Right renal pelvis (tissue), 4 donors: Measurements from ENCODE around the gene MTERF4. TPM values are rescaled to one million over a fixed set of nuclear protein-coding genes. Genes with fewer than 3 reads are reported as not detected.
A peak's percentile ranks its signal among the peaks of the same experiment; 100 is the strongest.

Source experiments
- DNase-seq, 4 donors: peaks; one replicate each; pipeline ENCODE4 v3.0.0-alpha.2; 2013; ENCODE audit warnings: low read depth in 4 of 4, low spot score in 3 of 4, missing footprints in 1 of 4
- polyA plus RNA-seq, 4 donors: library from polyadenylated mRNA; unstranded; fragments of 120-200 nt; gene quantifications; one replicate each; pipeline ENCODE4 v1.2.1, GENCODE V29; 2013; ENCODE audit not compliant: insufficient read length in 4 of 4

MTERF4 gene
- 10 to 100 TPM; 54.9 to 68.0 (median 63.4) TPM for polyA plus RNA-seq

GRCh38 chr2:241102239-241102803, at the start of gene MTERF4:
TSS of gene MTERF4 (minus strand) at chr2:241102287. CDS start at chr2:241102273, 14 bp downstream.
- DNase-seq = peak; percentile 69 to 79 (median 76)

GRCh38 chr2:241150660-241151530, 48.8 kb upstream of the MTERF4 start:
- DNase-seq = peak in 1 of 4 donors; percentile 8

- DNase-seq = peak; percentile 83 to 94 (median 89)
Measured at GRCh38 chr2:241149925-241150659, 48.0 kb upstream of the MTERF4 start, which contains the start of gene PPP1R7. TSS of gene PPP1R7 (plus strand) at chr2:241150467. CDS start at chr2:241150496, 29 bp downstream.

- DNase-seq = no peak
Measured at GRCh38 chr2:241149675-241149924, 47.5 kb upstream of the MTERF4 start.

- peak; percentile 78 to 88 (median 84) for DNase-seq
Measured at GRCh38 chr2:241148891-241149674, 47.0 kb upstream of the MTERF4 start, which contains the start of gene PASK. TSS of gene PASK (minus strand) at chr2:241149472. CDS start at chr2:241143032, 6,440 bp downstream.

GRCh38 chr2:241148239-241148638, 46.2 kb upstream of the MTERF4 start:
- DNase-seq = no peak

- DNase-seq = no peak
Measured at GRCh38 chr2:241147336-241147735, 45.2 kb upstream of the MTERF4 start.

GRCh38 chr2:241146286-241146685, 44.2 kb upstream of the MTERF4 start:
- no peak for DNase-seq

GRCh38 chr2:241142593-241142992, 40.5 kb upstream of the MTERF4 start:
- DNase-seq = no peak

GRCh38 chr2:241142063-241142462, 40.0 kb upstream of the MTERF4 start:
- DNase-seq = no peak

- no peak for DNase-seq
Measured at GRCh38 chr2:241141214-241141770, 39.2 kb upstream of the MTERF4 start.

GRCh38 chr2:241140445-241140840, 38.4 kb upstream of the MTERF4 start:
- DNase-seq = no peak

- no peak for DNase-seq
Measured at GRCh38 chr2:241139531-241140444, 37.7 kb upstream of the MTERF4 start.

GRCh38 chr2:241138471-241138870, 36.4 kb upstream of the MTERF4 start:
- DNase-seq = no peak

GRCh38 chr2:241137276-241138190, 35.4 kb upstream of the MTERF4 start:
- DNase-seq = no peak

- no peak for DNase-seq
Measured at GRCh38 chr2:241136661-241137260, 34.7 kb upstream of the MTERF4 start.

GRCh38 chr2:241136191-241136590, 34.1 kb upstream of the MTERF4 start:
- DNase-seq = no peak

- DNase-seq = no peak
Measured at GRCh38 chr2:241135737-241136136, 33.6 kb upstream of the MTERF4 start.
